Measurements from ENCODE around the gene GTF2F1.
"Not testable (repeated sequence)": the region's sequence is repeated elsewhere in the genome, so short reads cannot be mapped to it uniquely, and the experiment has no call there.

Gene GTF2F1

DNA sequence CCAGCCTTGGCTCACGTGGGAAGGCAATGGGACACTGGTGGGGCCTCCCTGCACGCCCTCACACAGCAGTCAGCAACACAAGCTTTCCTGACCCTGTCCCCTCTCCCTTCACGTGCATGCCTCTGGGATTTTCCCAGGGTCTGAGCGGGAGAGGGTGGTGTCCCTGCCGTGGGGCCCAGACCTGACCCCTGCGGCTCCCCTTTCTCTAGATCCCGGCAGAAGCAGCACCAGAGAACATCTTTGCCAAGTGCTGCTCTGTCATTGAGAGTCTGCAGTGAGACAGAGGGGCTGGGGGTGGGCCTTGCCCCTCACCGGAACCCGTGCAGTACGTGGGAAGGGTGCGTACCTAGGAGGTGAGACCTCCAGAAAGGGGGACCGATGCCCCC is 19.1 kb upstream of the GTF2F1 start:
- TF ChIP-seq, protein P1, sequence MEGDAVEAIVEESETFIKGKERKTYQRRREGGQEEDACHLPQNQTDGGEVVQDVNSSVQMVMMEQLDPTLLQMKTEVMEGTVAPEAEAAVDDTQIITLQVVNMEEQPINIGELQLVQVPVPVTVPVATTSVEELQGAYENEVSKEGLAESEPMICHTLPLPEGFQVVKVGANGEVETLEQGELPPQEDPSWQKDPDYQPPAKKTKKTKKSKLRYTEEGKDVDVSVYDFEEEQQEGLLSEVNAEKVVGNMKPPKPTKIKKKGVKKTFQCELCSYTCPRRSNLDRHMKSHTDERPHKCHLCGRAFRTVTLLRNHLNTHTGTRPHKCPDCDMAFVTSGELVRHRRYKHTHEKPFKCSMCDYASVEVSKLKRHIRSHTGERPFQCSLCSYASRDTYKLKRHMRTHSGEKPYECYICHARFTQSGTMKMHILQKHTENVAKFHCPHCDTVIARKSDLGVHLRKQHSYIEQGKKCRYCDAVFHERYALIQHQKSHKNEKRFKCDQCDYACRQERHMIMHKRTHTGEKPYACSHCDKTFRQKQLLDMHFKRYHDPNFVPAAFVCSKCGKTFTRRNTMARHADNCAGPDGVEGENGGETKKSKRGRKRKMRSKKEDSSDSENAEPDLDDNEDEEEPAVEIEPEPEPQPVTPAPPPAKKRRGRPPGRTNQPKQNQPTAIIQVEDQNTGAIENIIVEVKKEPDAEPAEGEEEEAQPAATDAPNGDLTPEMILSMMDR (IDR thresholded peaks at IDR 0.05; ENCODE audit: insufficient read depth, low read depth, low read length, missing control alignments) = no peak
- no peak for DNase-seq (ENCODE audit: low read depth)
- no peak overlapping the region for H3K4me3 ChIP-seq (ENCODE audit: low read length)

DNA sequence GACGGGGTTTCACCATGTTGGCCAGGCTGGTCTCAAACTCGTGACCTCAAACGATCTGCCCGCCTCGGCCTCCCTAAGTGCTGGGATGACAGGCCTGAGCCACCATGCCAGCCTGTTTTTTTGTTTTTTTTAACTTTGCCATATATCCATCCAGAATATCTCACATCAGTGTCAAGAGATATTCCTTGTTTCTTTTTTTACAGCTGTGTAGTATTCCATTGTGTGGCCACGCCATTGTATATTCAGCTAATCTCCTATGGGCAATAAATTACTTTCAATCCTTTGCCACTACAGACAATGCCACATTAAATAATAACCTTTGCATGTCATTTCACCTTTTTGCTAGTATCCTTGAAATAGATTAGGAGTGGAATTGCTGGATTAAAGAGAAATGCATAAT is 16.4 kb upstream of the GTF2F1 start:
- DNase-seq (ENCODE audit: low read depth) = no peak
- TF ChIP-seq, protein P1 (IDR thresholded peaks at IDR 0.05; ENCODE audit: insufficient read depth, low read depth, low read length, missing control alignments) = no peak
- H3K4me3 ChIP-seq (ENCODE audit: low read length) = no peak overlapping the region

GRCh38 chr19:6406401-6406800 is 13.4 kb upstream of the GTF2F1 start:
- TF ChIP-seq, protein P1 (IDR thresholded peaks at IDR 0.05; ENCODE audit: insufficient read depth, low read depth, low read length, missing control alignments) = no peak
- H3K4me3 ChIP-seq (ENCODE audit: low read length) = no peak overlapping the region
- no peak for DNase-seq (ENCODE audit: low read depth)

GRCh38 chr19:6402837-6403608 is 10.1 kb upstream of the GTF2F1 start:
- TF ChIP-seq, protein P1 (IDR thresholded peaks at IDR 0.05; ENCODE audit: insufficient read depth, low read depth, low read length, missing control alignments) = no peak
- no peak overlapping the region for H3K4me3 ChIP-seq (ENCODE audit: low read length)
- no peak for DNase-seq (ENCODE audit: low read depth)

- TF ChIP-seq, protein P1 (IDR thresholded peaks at IDR 0.05; ENCODE audit: insufficient read depth, low read depth, low read length, missing control alignments) = no peak
- DNase-seq (ENCODE audit: low read depth) = no peak
- no peak overlapping the region for H3K4me3 ChIP-seq (ENCODE audit: low read length)
These were observed 9.1 kb upstream of the GTF2F1 start for GRCh38 chr19:6402058-6402457.

GRCh38 chr19:6400062-6400944 is 7.3 kb upstream of the GTF2F1 start:
- H3K4me3 ChIP-seq (ENCODE audit: low read length); DNase-seq (ENCODE audit: low read depth): not testable (repeated sequence)

DNA sequence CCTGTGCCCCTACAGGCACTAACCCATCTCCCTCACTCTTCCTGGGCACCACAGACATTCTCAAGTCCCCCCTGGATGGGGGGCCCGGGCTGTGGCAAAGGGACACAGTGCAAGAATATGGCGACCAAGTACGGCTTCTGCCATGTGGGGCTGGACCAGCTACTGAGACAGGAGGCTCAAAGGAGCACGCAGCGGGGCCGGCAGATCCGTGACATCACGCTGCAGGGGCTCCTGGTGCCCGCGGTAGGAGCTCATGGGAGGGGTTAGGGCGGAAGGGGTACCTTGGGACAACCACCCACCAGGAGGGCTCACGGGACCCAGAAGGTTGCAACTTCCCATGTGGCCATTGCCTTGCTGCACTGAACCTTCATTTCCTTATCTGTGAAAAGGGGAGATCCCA is 3.3 kb upstream of the GTF2F1 start:
- no peak for DNase-seq (ENCODE audit: low read depth)
- TF ChIP-seq, protein P1 (IDR thresholded peaks at IDR 0.05; ENCODE audit: insufficient read depth, low read depth, low read length, missing control alignments) = no peak
- no peak overlapping the region for H3K4me3 ChIP-seq (ENCODE audit: low read length)

Data from epithelial cell of esophagus (primary cell).